ENCODE results near the gene MEGF10.

Gene MEGF10

GRCh38 chr5:127423173-127423798, 132.7 kb downstream of the MEGF10 start:
- H3K9me3 ChIP-seq, result no peaks in the 10 kb centered on the region
- TF ChIP-seq CTCF (IDR thresholded peaks at IDR 0.05), result no peak
- H3K27ac ChIP-seq, result no peak overlapping the region
- no peaks in the 10 kb centered on the region for H3K27me3 ChIP-seq
- H3K36me3 ChIP-seq, result no peaks in the 10 kb centered on the region
- no peak overlapping the region for H3K4me3 ChIP-seq (ENCODE audit: low read depth in 1 of 2, low read length in 1 of 2)
- no peaks in the 10 kb centered on the region for H3K4me1 ChIP-seq (ENCODE audit: control insufficient read depth in 1 of 2, insufficient read depth in 1 of 2, low read depth in 1 of 2, low read length in 1 of 2)

- Histone ChIP-seq H3K27me3 (no peaks in the 10 kb centered on the region), H3K4me3 (ENCODE audit: low read depth in 1 of 2, low read length in 1 of 2) (no peak overlapping the region), H3K4me1 (ENCODE audit: control insufficient read depth in 1 of 2, insufficient read depth in 1 of 2, low read depth in 1 of 2, low read length in 1 of 2) (no peaks in the 10 kb centered on the region), H3K9me3 (no peaks in the 10 kb centered on the region), H3K36me3 (no peaks in the 10 kb centered on the region), H3K27ac (no peak overlapping the region)
- TF ChIP-seq CTCF (IDR thresholded peaks at IDR 0.05), result no peak
Measured at GRCh38 chr5:127425037-127425436, 134.4 kb downstream of the MEGF10 start.

- H3K4me3 ChIP-seq (ENCODE audit: low read depth in 1 of 2, low read length in 1 of 2), result no peak overlapping the region
- no peaks in the 10 kb centered on the region for H3K4me1 ChIP-seq (ENCODE audit: control insufficient read depth in 1 of 2, insufficient read depth in 1 of 2, low read depth in 1 of 2, low read length in 1 of 2)
- no peaks in the 10 kb centered on the region for H3K9me3 ChIP-seq
- TF ChIP-seq CTCF (IDR thresholded peaks at IDR 0.05), result no peak
- H3K27ac ChIP-seq, result no peak overlapping the region
- no peaks in the 10 kb centered on the region for H3K36me3 ChIP-seq
- no peaks in the 10 kb centered on the region for H3K27me3 ChIP-seq
Measured at GRCh38 chr5:127425868-127426267, 135.3 kb downstream of the MEGF10 start.

GRCh38 chr5:127426661-127427060, 136.1 kb downstream of the MEGF10 start:
- Histone ChIP-seq H3K9me3 (no peaks in the 10 kb centered on the region), H3K27me3 (no peaks in the 10 kb centered on the region), H3K4me1 (ENCODE audit: control insufficient read depth in 1 of 2, insufficient read depth in 1 of 2, low read depth in 1 of 2, low read length in 1 of 2) (no peaks in the 10 kb centered on the region), H3K36me3 (no peaks in the 10 kb centered on the region), H3K27ac (no peak overlapping the region), H3K4me3 (ENCODE audit: low read depth in 1 of 2, low read length in 1 of 2) (no peak overlapping the region)
- no peak for TF ChIP-seq CTCF (IDR thresholded peaks at IDR 0.05)

- no peak overlapping the region for H3K4me3 ChIP-seq (ENCODE audit: low read depth in 1 of 2, low read length in 1 of 2)
- H3K27ac ChIP-seq, result no peak overlapping the region
- no peaks in the 10 kb centered on the region for H3K9me3 ChIP-seq
- H3K4me1 ChIP-seq (ENCODE audit: control insufficient read depth in 1 of 2, insufficient read depth in 1 of 2, low read depth in 1 of 2, low read length in 1 of 2), result no peaks in the 10 kb centered on the region
- no peaks in the 10 kb centered on the region for H3K27me3 ChIP-seq
- no peaks in the 10 kb centered on the region for H3K36me3 ChIP-seq
- TF ChIP-seq CTCF (IDR thresholded peaks at IDR 0.05), result no peak
Measured at GRCh38 chr5:127428276-127428675, 137.7 kb downstream of the MEGF10 start.

GRCh38 chr5:127428748-127429147, 138.2 kb downstream of the MEGF10 start:
- TF ChIP-seq CTCF (IDR thresholded peaks at IDR 0.05), result no peak
- H3K9me3 ChIP-seq, result no peaks in the 10 kb centered on the region
- no peaks in the 10 kb centered on the region for H3K4me1 ChIP-seq (ENCODE audit: control insufficient read depth in 1 of 2, insufficient read depth in 1 of 2, low read depth in 1 of 2, low read length in 1 of 2)
- no peak overlapping the region for H3K27ac ChIP-seq
- no peaks in the 10 kb centered on the region for H3K36me3 ChIP-seq
- H3K27me3 ChIP-seq, result no peaks in the 10 kb centered on the region
- no peak overlapping the region for H3K4me3 ChIP-seq (ENCODE audit: low read depth in 1 of 2, low read length in 1 of 2)
